SK-N-MC (cell line): ENCODE measurements around the gene PTPMT1.

ENCODE experiments used
- EZH2 ChIP-seq: fragments of 200-600 bp; sonication (generic); IDR thresholded peaks from one replicate; pipeline ENCODE4 v1.6.1; 2017; ENCODE audit warnings: antibody characterized with exemption
- POLR2AphosphoS5 ChIP-seq: IDR thresholded peaks from 2 replicates; pipeline ENCODE4 v1.6.1; 2012; ENCODE audit warnings: mild to moderate bottlenecking, low read depth, low read length, borderline replicate concordance

GRCh38 chr11:47603295-47603694, 37.9 kb downstream of the PTPMT1 start:
- TF ChIP-seq EZH2 (no peak), POLR2AphosphoS5 (no peak)
